Kasumi-1 (cell line): ENCODE data around the gene TBC1D1.

Source experiments
- DNase-seq, 2 experiments: peaks; one replicate each; lab custom pipeline; 2025; lab: John Stamatoyannopoulos, UW

TBC1D1 gene

DNA sequence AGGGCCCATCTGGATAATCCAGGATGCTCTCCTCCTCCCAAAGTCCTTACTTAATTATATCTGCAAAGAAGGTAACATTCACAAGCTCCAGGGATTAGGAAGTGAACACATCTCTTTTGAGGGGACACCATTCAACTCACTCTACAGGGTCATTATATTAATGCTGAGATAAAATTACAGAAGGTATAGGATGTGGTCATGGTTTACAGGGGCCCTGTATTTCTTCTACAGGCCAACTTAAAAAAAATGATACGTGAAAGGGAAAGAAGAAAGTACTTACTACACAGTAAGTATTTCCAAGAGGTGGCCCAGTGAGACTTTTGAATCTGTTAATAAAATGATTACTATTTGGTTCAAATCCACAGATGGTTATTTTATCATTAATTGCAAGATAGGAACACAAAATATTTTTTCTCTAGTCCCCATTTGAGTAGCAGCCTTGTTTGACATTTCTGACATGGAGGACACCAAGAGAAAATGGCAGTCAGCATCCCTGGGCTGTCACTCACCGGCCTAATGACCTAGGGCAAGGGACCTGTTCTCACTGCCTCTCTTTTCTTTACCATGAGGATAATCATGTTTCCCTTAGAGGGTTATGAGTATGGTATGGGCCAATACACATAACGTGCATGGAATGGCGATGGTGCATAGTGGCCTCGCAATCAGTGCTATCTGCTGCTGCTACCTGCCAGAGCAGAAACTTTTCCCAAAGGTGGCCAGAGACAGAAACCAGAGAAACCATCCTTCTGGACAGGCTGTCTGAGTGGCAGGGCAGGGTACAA, 209.8 kb downstream of the TBC1D1 start:
- DNase-seq = no peak

- DNase-seq = no peak
Measured at GRCh38 chr4:38101563-38101962, 210.7 kb downstream of the TBC1D1 start.

DNA sequence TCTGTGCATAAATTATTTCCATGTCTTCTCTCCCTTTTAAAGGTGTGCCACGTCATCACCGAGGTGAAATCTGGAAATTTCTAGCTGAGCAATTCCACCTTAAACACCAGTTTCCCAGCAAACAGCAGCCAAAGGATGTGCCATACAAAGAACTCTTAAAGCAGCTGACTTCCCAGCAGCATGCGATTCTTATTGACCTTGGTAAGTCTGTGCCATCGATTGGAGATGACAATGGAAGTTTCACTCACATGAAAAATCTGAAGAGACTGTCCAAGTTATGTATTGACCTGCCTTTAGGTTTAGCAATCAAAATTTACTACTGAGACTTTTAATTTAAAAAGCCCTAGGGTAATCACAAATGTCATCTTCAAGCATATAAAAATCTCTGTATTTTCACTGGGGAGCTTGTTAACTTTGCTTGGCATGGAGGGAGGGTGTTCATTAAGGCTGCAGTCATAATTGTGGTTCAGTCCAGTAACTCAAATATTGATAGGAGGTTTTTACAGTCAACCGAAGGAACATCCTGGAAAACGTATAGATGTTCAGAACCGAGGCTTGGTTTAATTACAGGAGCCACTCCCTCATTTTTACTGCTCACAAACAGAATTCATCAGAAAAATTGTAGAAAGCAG, 212.2 kb downstream of the TBC1D1 start:
- no peak for DNase-seq

GRCh38 chr4:38105475-38106220, 214.8 kb downstream of the TBC1D1 start:
- DNase-seq = no peak

DNA sequence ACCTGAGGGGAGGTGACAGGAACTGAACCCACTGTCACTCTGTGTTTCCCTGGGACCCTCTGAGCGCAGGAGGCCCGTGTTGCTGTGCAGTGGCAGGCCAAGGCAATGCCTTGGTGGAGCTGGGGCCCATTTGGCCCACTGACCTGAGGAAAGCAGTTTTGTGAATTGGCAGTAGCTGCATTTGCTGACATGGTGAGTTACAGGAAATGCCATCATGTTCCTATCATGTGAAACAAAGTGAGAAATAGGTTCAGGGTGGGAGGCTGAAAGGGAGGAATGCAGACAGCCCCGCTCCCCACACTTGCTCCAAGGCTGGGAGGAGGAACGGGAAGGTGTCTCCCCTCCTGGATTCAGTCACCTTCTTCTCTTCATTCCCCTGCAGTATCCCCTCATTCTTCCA, 215.4 kb downstream of the TBC1D1 start:
- DNase-seq = no peak

GRCh38 chr4:38106886-38107514, 216.1 kb downstream of the TBC1D1 start:
- DNase-seq = no peak

- DNase-seq = no peak
Measured at GRCh38 chr4:38107818-38108217, 216.9 kb downstream of the TBC1D1 start.

GRCh38 chr4:38109370-38109769, 218.5 kb downstream of the TBC1D1 start:
- no peak for DNase-seq

- DNase-seq = no peak
Measured at GRCh38 chr4:38109896-38110295, 219.0 kb downstream of the TBC1D1 start.

DNA sequence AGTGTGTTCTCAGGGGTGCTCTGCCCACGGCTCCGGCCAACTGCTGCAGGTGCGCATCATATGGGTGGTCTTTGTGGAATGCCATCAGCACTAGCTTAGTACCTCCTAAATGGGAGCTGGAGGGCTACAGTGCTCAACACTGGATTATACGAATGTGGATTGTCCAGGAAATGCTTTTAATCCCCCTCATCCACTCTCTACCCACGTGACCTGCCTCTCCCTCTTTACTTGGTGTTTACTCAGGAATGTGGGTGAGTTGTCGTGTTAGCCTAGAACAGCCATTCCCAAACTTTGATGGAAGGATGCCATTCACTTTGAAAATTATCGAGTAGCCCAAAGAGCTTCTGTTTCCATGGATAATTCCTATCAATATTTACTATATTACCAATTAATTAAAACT, 220.1 kb downstream of the TBC1D1 start:
- DNase-seq = no peak

DNA sequence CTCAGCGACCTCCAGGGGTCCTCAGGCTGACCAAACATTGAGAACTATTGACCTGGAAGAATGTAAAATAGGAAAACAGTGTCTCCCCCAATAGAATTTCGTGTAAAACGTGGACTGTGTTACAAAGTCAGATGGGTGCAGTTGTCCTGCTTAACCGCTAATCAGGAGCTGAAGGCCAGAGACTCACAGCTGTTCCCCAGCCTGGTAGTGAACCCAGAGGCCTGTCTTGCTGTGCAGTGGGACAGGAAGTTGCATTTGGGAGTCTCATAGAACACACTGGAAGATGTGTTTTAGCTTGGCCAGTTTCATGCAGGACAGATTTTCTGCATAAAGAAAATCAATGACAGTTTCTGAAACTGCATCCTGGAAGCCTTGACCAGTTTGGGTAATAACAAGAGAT, 220.8 kb downstream of the TBC1D1 start:
- DNase-seq = peak in 1 of 2 experiments; percentile 9

DNA sequence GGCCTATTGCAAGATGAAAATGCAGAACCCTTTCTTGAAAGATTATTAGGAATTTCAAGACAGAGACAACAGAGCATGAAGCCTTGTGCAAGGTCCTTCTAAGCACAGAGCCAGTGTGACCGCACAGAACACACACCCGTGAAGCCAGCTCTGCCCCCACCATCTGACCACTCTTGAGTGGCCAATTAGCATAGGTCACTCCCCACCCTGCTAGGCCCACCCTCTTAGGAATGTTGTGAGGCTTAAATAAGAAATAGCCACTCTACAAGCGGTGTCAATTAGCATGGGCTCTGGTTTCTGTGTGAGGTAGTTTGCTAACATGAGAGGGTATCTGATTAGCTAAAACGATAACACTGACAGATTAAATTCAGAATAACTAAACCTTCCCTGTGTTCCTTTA, 222.2 kb downstream of the TBC1D1 start:
- no peak for DNase-seq

DNA sequence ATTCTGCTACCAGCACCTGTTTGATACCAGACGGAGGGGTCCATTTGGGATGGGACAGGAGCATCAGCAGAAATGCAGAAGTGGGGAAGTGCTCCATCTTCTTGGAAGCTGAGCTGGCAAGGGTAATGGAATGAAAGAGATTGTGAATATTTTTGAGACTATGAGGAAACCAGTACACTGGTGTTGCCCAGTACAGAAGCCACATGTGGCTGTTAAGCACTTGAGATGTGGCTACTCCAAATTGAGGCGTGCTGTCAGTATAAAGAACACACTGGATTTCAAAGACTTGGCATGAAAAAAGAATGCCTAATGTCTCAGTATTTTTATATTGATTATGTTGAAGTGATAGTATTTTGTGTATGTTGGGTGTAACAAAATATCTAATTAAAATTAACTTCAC, 222.7 kb downstream of the TBC1D1 start:
- DNase-seq = no peak

- DNase-seq = peak; percentile 36 to 50
Measured at GRCh38 chr4:38114386-38115150, 223.7 kb downstream of the TBC1D1 start.

GRCh38 chr4:38115601-38116000, 224.7 kb downstream of the TBC1D1 start:
- no peak for DNase-seq

GRCh38 chr4:38117591-38117990, 226.7 kb downstream of the TBC1D1 start:
- no peak for DNase-seq

GRCh38 chr4:38119668-38120385, 228.9 kb downstream of the TBC1D1 start:
- no peak for DNase-seq

DNA sequence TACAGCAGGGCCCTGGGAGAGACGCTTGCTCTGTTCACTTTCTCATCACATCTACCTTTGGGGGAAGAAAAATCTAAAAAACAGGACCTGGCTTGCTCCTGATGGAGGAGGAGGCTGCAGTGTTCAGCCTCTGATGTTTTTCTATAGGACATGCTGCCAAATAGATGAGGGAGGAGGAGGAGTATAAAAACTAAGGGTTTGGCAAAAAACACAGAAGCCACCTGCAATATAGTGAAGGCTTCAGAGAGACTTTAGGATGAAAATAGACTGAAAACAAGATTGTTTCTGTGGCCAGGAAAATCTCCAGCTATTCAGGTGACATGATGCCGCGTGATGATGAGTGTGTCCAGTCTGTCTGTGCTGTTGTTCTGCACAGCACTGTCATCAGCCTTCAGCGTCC, 229.9 kb downstream of the TBC1D1 start:
- no peak for DNase-seq

GRCh38 chr4:38122060-38122459, 231.2 kb downstream of the TBC1D1 start:
- DNase-seq = no peak

DNA sequence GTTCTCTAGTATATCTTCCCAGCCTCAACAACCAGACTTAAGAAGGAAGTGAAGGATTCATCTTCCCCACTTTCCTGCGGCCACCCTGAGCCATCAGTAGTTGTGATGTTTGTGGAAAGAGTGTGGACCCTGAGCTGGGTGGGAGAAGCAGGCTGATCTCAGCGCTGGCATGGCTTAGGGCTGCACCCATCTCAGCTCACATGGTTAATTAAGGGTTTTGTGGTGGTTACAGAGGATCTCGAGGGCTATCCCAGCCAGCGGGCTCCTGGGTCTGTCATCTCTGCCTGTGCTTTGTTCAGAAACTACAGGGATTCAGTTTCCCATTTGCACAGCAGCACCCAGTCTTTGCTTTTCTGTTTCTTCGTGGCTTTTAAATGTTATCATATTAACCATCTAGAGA, 232.7 kb downstream of the TBC1D1 start:
- DNase-seq = no peak

- DNase-seq = no peak
Measured at GRCh38 chr4:38124961-38125360, 234.1 kb downstream of the TBC1D1 start.
